ENCODE data around the gene EPB41L3.

GRCh38 chr18:5476961-5477800 lies 66.6 kb downstream of the EPB41L3 start:
- TF ChIP-seq POLR2A (IDR thresholded peaks at IDR 0.05), result no peak
- no peak for TF ChIP-seq EP300 (IDR thresholded peaks at IDR 0.05)
- no peak for TF ChIP-seq CTCF (IDR thresholded peaks at IDR 0.05)
